CD4-positive, alpha-beta T cell treated with Interleukin-17A for 1 hour (primary cell): ENCODE data around the gene AGPAT4.
"Not testable (repeated sequence)": the region's sequence is repeated elsewhere in the genome, so short reads cannot be mapped to it uniquely, and the experiment has no call there.

Experiments
- DNase-seq: peaks from one replicate; pipeline ENCODE4 v3.0.0-alpha.2; 2020

The AGPAT4 gene

GRCh38 chr6:161198783-161199460 is 74.9 kb downstream of the AGPAT4 start:
- no peak for DNase-seq

DNA sequence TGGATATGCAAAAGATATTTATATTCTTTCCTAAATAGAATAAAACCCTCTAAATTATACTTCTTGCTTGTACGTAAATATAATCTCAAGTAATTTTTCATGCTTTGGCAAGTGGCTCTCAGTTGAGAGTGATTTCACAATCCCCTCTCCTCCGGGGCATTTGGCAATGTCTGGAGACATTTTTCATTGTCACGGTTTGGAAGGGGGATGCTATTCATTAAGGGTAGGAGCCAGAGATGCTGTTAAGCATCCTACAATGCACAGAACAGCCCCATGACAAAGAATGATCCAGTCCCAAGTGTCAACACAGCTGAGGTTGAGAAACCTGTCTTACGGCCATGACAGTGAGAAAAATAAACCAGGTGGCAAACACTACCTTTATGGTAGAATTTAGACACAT is 75.7 kb downstream of the AGPAT4 start:
- DNase-seq: no peak

GRCh38 chr6:161195386-161195785 is 78.5 kb downstream of the AGPAT4 start:
- no peak for DNase-seq

DNA sequence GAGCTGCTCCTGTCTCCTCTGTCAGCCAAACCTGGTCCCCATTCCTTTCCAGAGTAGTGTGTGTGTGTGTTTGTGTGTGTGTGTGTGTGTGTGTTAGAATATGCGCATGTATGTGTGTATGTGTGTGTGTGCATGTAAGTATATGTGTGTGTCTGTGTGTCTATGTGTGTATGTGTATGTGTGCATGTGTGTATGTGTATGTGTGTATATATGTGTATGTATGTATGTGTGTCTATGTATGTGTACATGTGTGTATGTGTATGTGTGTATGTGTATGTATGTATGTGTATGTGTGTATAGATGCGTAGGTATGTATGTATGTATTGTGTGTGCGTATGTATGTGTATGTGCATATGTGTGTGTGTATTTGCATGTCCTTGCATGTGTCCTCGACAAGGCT is 79.5 kb downstream of the AGPAT4 start:
- no peak for DNase-seq

GRCh38 chr6:161192636-161193411 is 81.0 kb downstream of the AGPAT4 start:
- DNase-seq: no peak

DNA sequence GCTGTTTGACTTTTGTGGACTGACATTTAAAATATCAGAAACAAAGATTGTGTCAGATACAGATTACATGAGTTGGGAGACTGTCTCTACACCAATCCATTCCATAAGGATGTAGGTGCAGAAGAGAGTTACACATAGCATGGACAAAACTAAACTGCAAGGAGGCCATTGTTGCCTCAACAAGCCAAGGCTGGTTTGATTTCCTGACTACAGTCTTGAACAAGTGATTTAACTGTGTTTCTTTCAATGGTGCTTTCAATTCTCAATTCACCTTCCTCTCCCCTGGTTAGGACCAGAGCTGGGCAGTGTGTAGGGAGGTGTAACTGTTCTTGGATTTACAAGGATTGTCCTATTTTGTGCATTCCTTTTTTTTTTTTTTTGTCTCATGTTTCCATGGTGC is 82.2 kb downstream of the AGPAT4 start:
- DNase-seq: no peak

DNA sequence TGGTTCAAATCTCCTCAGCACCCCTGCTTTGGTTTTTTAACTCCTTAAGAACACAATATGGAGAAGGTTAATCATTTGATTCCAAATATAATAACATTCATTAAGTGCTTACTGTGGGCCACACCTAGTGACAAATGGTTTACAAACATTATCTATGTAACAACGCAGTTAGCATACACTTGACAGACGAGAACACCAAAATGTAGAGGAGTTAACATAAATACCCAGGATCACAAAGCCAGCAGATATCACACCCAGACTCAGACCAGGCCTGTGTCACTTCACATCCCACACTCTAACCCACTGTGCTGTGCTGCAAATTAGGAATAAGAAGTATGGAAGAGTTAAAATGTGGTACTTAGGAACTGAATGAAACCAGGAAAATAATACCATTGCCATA is 82.9 kb downstream of the AGPAT4 start:
- no peak for DNase-seq

DNA sequence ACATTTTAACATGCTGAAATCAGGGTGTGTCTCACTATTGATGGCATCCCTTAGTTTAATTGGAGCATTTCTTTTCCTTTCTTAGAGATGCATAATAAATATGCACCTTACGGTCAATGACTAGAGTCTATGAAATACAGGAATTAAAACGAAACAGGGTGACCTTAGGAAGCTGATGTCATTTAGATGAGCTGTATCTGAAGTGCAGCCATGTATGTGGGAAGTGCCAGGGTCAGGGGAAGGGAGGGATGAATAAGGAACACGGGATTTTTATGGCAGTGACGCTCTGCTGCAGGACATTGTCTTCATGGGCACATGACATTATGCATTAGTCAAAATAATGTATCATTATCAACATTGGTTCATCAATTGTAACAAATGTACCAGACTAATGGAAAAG is 84.0 kb downstream of the AGPAT4 start:
- DNase-seq: no peak

DNA sequence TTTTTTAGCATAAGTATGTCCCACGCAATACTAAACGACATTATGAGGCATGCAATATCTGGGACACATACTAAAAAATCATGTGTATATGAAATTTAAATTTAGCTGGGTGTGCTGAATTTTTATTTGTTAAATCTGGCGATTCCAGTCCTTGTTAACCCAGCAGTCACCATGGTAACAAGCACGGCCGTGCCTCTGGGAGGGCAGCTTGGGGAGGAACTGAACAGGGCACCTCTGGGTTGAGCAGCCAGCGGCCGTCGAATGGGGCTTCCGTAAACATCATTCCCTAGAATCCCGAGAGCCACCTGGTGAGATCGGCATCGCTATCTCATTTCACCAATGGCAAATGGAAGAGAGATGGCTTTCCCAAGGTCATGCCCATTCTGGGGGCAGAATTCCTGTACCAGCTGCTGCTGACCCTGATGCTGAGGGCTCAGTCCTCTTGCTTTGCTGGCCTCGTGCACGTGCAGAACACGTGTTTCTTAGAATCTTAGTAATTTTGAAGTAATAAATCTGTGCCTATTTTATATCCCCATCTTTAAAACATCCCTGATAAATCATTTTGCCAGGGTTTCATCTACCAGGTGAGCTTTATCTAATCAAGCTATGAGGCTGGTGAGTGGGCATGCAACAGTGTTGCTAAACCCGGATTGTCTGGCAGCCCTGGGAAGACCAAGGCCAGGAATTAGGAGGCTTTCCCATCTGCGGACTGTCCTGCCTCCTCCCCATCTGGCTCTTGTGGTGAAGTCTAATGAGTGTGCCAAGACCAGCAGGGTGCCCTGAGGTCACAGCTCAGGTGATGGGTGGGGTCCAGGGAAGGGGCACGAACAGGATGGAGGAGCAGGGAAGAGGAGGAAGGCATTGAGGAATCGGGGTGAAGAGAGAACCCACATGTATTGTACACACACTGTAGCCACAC is 85.1 kb downstream of the AGPAT4 start:
- no peak for DNase-seq

DNA sequence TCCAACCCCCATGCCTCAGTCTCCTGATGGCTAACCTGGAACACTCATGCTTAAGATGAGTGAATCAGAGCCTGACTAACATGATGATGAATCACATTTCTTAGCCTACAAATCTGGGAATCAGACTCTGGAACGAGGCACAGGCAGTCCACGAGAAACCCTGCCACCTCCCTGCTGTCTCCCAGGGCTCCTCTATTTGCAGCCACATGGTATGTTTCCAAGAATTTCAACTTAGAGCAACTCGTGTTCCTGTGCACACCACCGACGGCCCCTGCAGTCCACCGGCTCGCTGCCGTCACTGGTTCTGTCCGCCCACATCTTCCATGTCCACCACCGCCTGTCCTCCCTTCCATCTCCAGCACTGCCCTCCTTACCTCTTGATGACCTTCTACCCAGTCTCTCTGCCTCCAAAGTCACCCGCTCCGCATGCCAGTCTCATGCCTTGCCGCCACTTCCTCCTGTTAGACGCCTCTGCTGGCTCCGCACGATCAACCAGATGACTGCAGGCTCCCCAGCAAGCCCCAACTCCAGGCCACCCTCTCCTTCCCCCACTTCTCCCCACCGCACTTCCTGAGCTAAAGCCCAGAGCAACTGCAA is 87.6 kb downstream of the AGPAT4 start:
- no peak for DNase-seq

DNA sequence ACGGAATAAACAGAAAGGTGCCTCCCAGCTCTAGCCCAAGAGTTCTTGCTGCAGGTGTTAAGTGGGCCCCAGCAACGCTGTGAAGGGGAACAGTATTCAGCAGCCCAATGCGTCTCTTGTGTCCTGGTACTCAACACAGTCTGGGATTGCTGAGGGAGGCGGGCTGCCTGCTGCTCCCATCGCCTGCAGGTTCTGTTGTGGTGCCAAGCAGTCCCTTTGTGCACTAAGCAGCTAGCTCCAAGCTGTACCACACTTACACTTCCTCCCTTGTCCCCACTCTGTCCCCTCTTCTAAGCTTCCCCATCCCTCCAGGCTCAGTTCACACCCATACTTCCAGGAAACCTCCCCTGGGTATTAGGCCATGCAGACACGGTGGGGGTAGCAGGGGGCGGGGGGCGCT is 92.7 kb downstream of the AGPAT4 start:
- DNase-seq: no peak

GRCh38 chr6:161178155-161178554 is 95.7 kb downstream of the AGPAT4 start:
- DNase-seq: not testable (repeated sequence)

DNA sequence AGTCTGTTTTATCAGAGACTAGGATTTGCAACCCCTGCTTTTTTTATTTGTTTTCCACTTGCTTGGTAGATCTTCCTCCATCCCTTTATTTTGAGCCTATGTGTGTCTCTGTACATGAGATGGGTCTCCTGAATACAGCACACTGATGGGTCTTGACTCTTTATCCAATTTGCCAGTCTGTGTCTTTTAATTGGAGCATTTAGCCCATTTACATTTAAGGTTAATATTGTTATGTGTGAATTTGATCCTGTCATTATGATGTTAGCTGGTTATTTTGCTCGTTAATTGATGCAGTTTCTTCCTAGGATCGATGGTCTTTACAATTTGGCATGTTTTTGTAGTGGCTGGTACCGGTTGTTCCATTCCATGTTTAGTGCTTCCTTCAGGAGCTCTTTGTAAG is 97.4 kb downstream of the AGPAT4 start:
- not testable (repeated sequence) for DNase-seq

DNA sequence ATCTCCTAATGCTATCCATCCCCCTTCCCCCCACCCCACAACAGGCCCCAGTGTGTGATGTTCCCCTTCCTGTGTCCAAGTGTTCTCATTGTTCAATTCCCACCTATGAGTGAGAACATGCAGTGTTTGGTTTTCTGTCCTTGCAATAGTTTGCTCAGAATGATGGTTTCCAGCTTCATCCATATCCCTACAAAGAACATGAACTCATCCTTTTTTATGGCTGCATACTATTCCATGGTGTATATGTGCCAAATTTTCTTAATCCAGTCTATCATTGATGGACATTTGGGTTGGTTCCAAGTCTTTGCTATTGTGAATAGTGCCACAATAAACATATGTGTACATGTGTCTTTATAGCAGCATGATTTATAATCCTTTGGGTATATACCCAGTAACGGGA is 101.1 kb downstream of the AGPAT4 start:
- not testable (repeated sequence) for DNase-seq

DNA sequence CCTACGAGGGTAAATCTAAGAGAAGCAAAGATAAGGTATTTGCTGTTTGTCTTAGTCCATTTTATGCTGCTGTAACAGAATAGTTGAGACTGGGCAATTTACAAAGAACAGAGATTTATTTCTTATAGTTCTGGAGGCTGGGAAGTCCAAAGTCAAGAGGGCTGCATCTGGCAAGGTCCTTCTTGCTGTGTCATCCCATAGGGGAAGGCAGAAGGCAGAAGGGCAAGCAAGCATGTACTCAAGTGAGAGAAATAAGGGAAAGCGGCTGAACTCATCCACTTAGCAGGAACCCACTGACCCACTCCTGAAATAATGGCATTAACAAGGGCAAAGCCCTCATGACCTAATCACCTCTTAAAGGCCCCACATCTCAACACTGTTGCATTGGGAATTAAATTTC is 102.7 kb downstream of the AGPAT4 start:
- no peak for DNase-seq

DNA sequence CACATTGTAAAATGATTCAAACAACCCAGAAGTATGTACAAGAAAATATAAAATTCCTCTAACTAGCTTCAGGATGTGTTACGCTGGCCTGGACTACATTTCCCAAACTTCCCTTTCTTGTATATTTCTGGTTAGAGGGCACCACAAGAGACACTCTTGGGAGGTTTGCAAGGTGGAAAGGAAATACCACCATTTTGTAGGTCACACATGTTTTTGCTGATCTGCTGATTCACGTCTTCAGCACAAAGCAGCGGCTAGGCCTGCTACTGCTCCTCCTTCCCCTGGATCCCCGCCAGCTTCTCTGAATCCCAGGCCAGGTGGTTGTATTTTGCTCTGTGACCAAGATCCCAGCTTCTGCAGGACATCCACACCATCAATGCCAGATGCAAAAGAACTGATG is 104.2 kb downstream of the AGPAT4 start:
- DNase-seq: no peak

GRCh38 chr6:161169035-161169434 is 104.8 kb downstream of the AGPAT4 start:
- DNase-seq: no peak

GRCh38 chr6:161168281-161168891 is 105.5 kb downstream of the AGPAT4 start:
- no peak for DNase-seq

DNA sequence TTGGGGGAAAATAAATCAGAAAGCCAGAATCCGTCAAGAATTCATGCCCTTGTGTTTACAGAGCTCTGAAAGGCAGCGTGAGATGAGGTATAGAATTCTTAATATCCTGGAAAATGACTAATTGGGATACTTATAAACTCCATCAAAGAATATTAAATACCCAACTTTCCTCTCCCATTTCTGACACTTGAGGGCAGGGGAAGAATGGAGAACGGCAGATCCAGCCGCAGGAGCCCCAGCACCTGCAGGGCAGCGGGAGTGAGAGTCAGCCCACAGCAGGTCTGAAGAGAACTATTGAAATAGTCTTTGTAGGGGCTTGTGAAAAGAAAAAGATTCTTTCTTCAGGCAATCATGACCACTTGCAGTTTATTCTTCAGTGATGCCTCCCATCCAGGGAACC is 107.2 kb downstream of the AGPAT4 start:
- DNase-seq: no peak

- no peak for DNase-seq
Measured at GRCh38 chr6:161166176-161166575, 107.7 kb downstream of the AGPAT4 start.

DNA sequence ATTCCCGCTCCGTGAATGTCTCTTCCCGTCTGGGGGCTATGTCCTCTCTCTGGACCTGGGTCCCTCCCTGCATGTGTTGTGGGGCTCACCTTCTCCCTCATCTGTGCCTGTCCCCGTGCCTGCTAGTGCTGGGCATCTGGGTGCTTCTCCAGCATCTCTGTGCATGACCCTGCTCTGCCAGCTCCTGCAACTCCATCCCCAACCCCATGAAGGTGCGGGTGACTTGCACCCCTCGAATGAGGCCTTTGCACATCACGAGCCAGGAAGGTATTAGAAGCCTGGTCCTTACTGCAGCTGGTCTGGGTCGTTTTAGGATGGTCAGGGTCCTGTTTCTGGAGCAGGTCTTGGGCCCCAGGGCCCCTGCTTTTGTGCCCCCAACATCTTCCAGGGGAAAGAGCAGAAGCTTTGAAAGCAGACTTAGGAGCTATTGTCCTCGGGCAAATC is 109.7 kb downstream of the AGPAT4 start:
- no peak for DNase-seq

DNA sequence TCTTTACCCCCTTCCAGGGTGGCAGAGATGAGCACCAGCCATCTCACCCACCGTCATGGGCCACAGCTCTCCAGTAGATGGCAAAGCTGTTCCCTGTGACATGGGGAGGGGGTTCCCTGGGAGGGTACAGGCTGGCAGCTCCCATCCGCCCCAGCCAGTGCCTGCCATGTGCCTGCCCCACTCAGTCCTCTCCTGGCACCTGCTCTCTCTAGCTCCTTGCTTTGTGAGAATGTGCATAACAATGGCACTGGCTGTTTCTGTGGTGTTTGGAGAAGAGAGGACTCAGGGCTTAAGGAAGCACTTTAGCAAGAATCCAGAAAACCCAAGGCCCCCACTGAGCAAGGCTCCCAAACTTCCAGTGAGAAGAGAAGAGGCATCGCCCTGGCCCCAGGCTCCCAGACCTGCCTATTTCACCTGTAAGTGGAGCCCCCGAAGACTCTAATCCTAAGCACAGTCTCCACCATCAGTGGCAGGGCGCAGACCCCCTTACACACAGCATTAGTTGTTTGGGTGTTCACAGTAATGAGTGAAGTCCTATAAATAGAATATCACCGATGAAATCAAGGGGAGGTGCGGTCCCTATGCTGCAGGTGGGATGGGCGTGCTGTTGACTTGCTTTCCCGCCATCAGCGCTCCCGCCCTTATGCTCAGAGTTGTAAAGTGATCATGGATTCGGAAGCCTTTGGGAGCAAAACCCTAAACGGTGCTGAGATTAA is 110.2 kb downstream of the AGPAT4 start:
- DNase-seq: no peak
